T-helper 1 cell (primary cell): ENCODE data around the gene SPIB.

Experiments
- DNase-seq, 5 donors: peaks; one replicate each; pipeline ENCODE4 v3.0.0-alpha.2; 2012 to 2020

Gene SPIB

GRCh38 chr19:50475736-50476223 is 57.0 kb downstream of the SPIB start:
- no peak for DNase-seq

- peak; percentile 89 to 95 (median 91) for DNase-seq
Observed at GRCh38 chr19:50476224-50476906, 57.6 kb downstream of the SPIB start, which contains the start of the genes EMC10 and GARIN5A. EMC10 (plus strand) TSS chr19:50476507; CDS start chr19:50476545, 38 bp downstream. GARIN5A (minus strand) TSS chr19:50476848; CDS start chr19:50476388, 460 bp downstream.

- no peak for DNase-seq
Observed at GRCh38 chr19:50476907-50477238, 58.1 kb downstream of the SPIB start.

GRCh38 chr19:50477751-50478515 is 59.2 kb downstream of the SPIB start:
- no peak for DNase-seq

GRCh38 chr19:50478901-50479715 is 60.4 kb downstream of the SPIB start:
- DNase-seq = no peak

- DNase-seq = no peak
Observed at GRCh38 chr19:50479761-50480251, 61.1 kb downstream of the SPIB start.

- DNase-seq = no peak
Observed at GRCh38 chr19:50480281-50481111, 61.8 kb downstream of the SPIB start.
